ENCODE results near the gene VWA3B.

VWA3B gene

DNA sequence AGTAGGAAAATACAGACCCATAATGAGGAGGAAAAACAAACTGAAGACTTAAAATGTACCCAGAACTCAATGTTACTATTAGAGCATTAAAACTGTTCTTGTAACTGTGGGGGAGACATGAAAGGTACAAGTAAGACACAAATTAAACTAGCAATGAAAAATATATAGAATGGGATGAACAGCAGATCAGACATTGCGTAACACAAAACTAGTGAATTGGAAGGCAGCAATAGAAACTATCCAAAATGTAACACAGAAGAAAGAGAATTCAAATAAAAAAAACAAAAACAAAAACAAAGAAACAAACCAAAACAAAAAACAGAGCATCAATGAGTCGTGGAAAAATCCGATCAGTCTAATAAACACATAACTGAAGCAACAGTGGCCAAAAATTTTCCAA lies 132.2 kb downstream of the VWA3B start:
- Histone ChIP-seq H3K27me3 (replicated peaks; ENCODE audit: insufficient read depth, low read length) (no peaks in the 10 kb centered on the region), H3K4me3 (ENCODE audit: low read length) (no peak overlapping the region), H3K9ac (ENCODE audit: low read length) (no peak overlapping the region), H3K9me3 (replicated peaks; ENCODE audit: insufficient read depth, low read length) (no peaks in the 10 kb centered on the region), H3K27ac (ENCODE audit: low read length) (no peak overlapping the region), H3K79me2 (ENCODE audit: low read length) (no peaks in the 10 kb centered on the region), H3K36me3 (replicated peaks; ENCODE audit: insufficient read depth, low read length) (no peaks in the 10 kb centered on the region), H3F3A (ENCODE audit: insufficient read depth, low read length) (no peaks in the 10 kb centered on the region), H4K20me1 (ENCODE audit: insufficient read depth, low read length) (no peaks in the 10 kb centered on the region), H3K4me1 (ENCODE audit: low read length) (no peaks in the 10 kb centered on the region), H3K4me2 (ENCODE audit: low read depth, low read length) (no peak overlapping the region), H2AFZ (ENCODE audit: low read length) (no peak overlapping the region), H3K9me2 (replicated peaks; ENCODE audit: insufficient read depth, low read length) (no peaks in the 10 kb centered on the region)
- TF ChIP-seq, protein P1, sequence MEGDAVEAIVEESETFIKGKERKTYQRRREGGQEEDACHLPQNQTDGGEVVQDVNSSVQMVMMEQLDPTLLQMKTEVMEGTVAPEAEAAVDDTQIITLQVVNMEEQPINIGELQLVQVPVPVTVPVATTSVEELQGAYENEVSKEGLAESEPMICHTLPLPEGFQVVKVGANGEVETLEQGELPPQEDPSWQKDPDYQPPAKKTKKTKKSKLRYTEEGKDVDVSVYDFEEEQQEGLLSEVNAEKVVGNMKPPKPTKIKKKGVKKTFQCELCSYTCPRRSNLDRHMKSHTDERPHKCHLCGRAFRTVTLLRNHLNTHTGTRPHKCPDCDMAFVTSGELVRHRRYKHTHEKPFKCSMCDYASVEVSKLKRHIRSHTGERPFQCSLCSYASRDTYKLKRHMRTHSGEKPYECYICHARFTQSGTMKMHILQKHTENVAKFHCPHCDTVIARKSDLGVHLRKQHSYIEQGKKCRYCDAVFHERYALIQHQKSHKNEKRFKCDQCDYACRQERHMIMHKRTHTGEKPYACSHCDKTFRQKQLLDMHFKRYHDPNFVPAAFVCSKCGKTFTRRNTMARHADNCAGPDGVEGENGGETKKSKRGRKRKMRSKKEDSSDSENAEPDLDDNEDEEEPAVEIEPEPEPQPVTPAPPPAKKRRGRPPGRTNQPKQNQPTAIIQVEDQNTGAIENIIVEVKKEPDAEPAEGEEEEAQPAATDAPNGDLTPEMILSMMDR (IDR thresholded peaks at IDR 0.05; ENCODE audit: low read length): no peak
- TF ChIP-seq EZH2 (optimal IDR thresholded peaks at IDR 0.05; ENCODE audit: low read depth, low read length): no peak
- TF ChIP-seq EZH2phosphoT487 (IDR thresholded peaks at IDR 0.05; ENCODE audit: low read length): no peak
- no peak for DNase-seq

DNA sequence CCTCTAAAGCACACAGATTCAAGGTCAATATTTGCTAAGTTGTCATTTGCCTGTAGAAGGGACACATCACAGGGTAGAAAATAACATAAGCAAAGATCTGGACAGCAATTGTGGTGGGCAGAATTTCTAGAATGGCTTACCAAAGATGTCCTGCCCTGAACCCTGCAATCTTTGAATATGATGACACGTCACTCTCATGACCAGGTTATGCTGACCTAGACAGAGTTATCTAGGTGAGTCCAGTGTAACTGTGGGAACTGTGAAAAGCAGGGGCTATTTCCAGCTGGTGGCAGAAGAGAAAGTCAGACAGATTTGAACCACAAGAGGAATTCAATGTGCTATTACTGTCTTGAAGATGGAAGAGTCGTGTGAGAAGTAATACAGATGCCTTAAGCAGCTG lies 147.0 kb downstream of the VWA3B start:
- H3K27ac ChIP-seq (ENCODE audit: low read length): no peak overlapping the region
- no peaks in the 10 kb centered on the region for H3K4me1 ChIP-seq (ENCODE audit: low read length)
- H3K4me3 ChIP-seq (ENCODE audit: low read length): no peak overlapping the region
- H2AFZ ChIP-seq (ENCODE audit: low read length): no peak overlapping the region
- H4K20me1 ChIP-seq (ENCODE audit: insufficient read depth, low read length): no peaks in the 10 kb centered on the region
- DNase-seq: no peak
- H3K27me3 ChIP-seq (replicated peaks; ENCODE audit: insufficient read depth, low read length): no peaks in the 10 kb centered on the region
- TF ChIP-seq EZH2 (optimal IDR thresholded peaks at IDR 0.05; ENCODE audit: low read depth, low read length) (no peak), EZH2phosphoT487 (IDR thresholded peaks at IDR 0.05; ENCODE audit: low read length) (no peak)
- TF ChIP-seq, protein P1 (IDR thresholded peaks at IDR 0.05; ENCODE audit: low read length): no peak
- H3K9me3 ChIP-seq (replicated peaks; ENCODE audit: insufficient read depth, low read length): no peaks in the 10 kb centered on the region
- no peak overlapping the region for H3K9ac ChIP-seq (ENCODE audit: low read length)
- no peaks in the 10 kb centered on the region for H3F3A ChIP-seq (ENCODE audit: insufficient read depth, low read length)
- H3K4me2 ChIP-seq (ENCODE audit: low read depth, low read length): no peak overlapping the region
- H3K79me2 ChIP-seq (ENCODE audit: low read length): no peaks in the 10 kb centered on the region
- no peaks in the 10 kb centered on the region for H3K36me3 ChIP-seq (replicated peaks; ENCODE audit: insufficient read depth, low read length)
- H3K9me2 ChIP-seq (replicated peaks; ENCODE audit: insufficient read depth, low read length): no peaks in the 10 kb centered on the region

DNA sequence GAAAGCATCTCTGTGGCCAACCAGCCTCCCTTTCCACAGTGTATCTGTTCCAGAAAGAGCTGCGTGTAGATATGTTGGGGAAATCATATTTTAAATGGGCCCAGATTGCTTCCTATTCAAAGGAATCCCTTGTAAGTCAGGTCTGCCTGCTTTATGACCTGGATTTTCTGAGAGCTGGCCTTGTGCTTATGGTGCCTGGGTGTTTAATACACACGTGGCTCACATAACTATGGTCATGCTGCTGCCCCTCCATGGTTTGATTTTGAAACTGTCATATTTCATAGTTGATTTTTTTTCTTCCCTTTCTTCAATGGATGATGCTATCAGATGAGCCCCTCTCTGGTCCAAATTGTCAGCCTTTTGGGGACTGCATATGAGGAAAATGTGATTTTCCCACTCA lies 147.8 kb downstream of the VWA3B start:
- Histone ChIP-seq H3K4me3 (ENCODE audit: low read length) (no peak overlapping the region), H3K27ac (ENCODE audit: low read length) (no peak overlapping the region), H4K20me1 (ENCODE audit: insufficient read depth, low read length) (no peaks in the 10 kb centered on the region), H3K79me2 (ENCODE audit: low read length) (no peaks in the 10 kb centered on the region), H3K27me3 (replicated peaks; ENCODE audit: insufficient read depth, low read length) (no peaks in the 10 kb centered on the region), H3K4me2 (ENCODE audit: low read depth, low read length) (no peak overlapping the region), H3K36me3 (replicated peaks; ENCODE audit: insufficient read depth, low read length) (no peaks in the 10 kb centered on the region), H3F3A (ENCODE audit: insufficient read depth, low read length) (no peaks in the 10 kb centered on the region), H3K4me1 (ENCODE audit: low read length) (no peaks in the 10 kb centered on the region), H3K9ac (ENCODE audit: low read length) (no peak overlapping the region), H2AFZ (ENCODE audit: low read length) (no peak overlapping the region), H3K9me2 (replicated peaks; ENCODE audit: insufficient read depth, low read length) (no peaks in the 10 kb centered on the region), H3K9me3 (replicated peaks; ENCODE audit: insufficient read depth, low read length) (no peaks in the 10 kb centered on the region)
- no peak for DNase-seq
- TF ChIP-seq, protein P1 (IDR thresholded peaks at IDR 0.05; ENCODE audit: low read length): no peak
- TF ChIP-seq EZH2 (optimal IDR thresholded peaks at IDR 0.05; ENCODE audit: low read depth, low read length): no peak
- no peak for TF ChIP-seq EZH2phosphoT487 (IDR thresholded peaks at IDR 0.05; ENCODE audit: low read length)

Data from MM.1S (cell line).